ENCODE measurements around the gene DDX46.
A peak's percentile ranks its signal among the peaks of the same experiment; 100 is the strongest.
"Not testable (repeated sequence)": the region's sequence is repeated elsewhere in the genome, so short reads cannot be mapped to it uniquely, and the experiment has no call there.

Gene DDX46

DNA sequence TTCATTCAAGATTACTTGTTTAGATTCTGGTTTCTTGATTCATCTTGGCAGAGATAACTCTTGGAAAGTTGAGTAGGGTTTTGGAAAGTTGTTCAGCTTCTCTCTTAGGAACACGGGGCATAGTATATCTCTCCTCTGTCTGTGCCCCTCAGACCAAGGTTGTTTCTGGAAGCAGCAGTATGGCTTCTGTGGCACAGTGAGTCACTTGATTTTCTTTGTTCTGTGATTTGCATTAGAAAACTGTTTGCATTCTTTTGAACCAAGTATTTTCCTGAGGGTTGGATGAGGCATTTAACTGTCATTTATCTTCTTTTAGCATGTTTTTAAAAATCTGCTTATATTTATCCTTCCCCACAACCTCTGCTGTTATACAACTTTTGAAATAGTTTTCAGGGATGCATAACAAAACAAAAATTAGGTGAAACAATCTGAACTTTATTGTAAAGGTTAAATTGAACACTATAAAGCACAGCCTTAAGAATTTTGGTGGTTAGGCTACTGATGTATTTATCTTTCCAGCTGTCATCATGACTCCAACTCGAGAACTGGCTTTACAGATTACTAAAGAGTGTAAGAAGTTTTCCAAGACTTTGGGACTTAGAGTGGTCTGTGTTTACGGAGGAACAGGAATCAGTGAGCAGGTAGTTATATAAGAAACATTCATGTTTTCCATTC, 26.5 kb downstream of the DDX46 start:
- FAIRE-seq: no peak
- no peak for DNase-seq (ENCODE audit: insufficient read length, low spot score)

GRCh38 chr5:134787692-134788091, 29.1 kb downstream of the DDX46 start:
- FAIRE-seq (no peak), DNase-seq (ENCODE audit: insufficient read length, low spot score) (no peak)

- FAIRE-seq (no peak), DNase-seq (ENCODE audit: insufficient read length, low spot score) (no peak)
These were observed 33.0 kb downstream of the DDX46 start for GRCh38 chr5:134791580-134791979.

GRCh38 chr5:134792286-134792685, 33.7 kb downstream of the DDX46 start:
- FAIRE-seq (no peak), DNase-seq (ENCODE audit: insufficient read length, low spot score) (no peak)

GRCh38 chr5:134793111-134793510, 34.5 kb downstream of the DDX46 start:
- FAIRE-seq: no peak

DNA sequence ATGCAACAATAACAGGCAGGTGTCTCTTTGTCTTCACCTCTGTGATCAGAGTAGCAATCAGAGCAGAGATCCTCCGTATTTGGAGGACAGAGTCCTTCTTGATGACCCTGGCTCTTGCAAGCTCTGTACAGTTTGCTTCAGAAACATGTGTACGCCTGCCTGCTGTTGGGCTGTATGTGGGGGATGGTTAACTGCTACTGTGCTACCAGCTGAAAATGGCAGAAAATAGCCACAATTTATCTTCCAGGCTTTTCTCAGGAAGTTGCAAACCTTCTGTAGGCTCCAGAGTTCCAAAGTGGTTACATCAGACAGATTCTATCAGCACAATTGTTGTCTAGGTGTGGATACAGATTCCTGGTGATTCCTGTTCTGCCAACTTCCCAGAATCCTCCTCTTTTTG, 35.5 kb downstream of the DDX46 start:
- no peak for DNase-seq (ENCODE audit: insufficient read length, low spot score)
- no peak for FAIRE-seq

More at GRCh38 chr5:134793111-134793510, 34.5 kb downstream of the DDX46 start:
- no peak for DNase-seq (ENCODE audit: insufficient read length, low spot score)

DNA sequence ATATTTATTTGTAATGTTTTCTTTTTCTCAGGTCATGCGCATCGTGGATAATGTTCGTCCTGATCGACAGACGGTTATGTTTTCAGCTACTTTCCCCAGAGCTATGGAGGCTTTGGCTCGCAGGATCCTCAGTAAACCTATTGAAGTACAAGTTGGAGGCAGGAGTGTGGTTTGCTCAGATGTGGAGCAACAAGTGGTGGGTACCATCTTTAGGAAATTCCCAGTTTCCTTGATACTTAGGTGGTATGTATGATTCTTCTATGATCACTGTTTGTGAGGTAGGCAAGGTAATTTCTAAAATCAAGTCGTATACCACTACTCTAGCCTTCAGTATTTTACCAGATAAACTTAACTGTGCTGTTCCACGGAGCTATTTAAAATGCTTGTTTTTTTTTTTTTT, 36.2 kb downstream of the DDX46 start:
- DNase-seq (ENCODE audit: insufficient read length, low spot score): no peak
- peak; percentile 9 for FAIRE-seq

- FAIRE-seq (no peak), DNase-seq (ENCODE audit: insufficient read length, low spot score) (no peak)
These were observed 39.9 kb downstream of the DDX46 start for GRCh38 chr5:134798468-134798867.

DNA sequence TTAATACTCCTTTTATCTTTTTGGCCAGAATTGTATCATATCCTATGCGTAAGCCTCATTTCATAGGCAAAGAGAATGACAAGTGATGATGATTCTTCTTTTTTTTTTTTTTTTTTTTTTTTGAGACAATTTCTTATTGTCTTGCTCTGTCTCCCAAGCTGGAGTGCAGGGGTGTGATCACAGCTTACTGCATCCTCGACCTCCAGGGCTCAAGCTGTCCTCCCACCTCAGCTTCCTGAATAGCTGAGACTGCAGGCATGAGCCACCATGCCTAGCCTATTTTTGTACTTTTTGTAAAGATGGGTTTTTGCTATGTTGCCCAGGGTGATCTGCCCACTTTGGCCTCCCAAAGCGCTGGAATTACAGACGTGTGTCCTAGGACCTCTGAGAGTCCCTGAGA, 45.2 kb downstream of the DDX46 start:
- DNase-seq (ENCODE audit: insufficient read length, low spot score) (no peak), FAIRE-seq (no peak)

DNA sequence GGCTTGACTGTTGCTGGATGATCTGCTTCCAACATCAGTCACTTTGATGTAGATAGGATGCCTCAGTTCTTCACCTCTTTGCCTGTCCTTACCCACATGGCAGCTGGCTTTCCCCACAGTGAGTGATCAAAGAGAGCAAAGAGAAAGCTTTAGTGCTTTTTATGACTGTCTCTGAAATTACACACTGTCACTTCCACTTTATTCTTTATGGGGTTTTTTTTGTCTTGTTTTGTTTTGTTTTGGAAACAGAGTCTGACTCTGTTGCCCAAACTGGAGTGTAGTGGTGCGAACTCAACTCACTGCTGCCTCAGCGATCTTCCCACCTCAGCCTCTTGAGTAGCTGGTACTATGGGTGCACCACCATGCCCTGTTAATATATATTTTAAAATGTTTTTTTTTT, 54.8 kb downstream of the DDX46 start:
- no peak for DNase-seq (ENCODE audit: insufficient read length, low spot score)
- FAIRE-seq: no peak

GRCh38 chr5:134813827-134814226, 55.2 kb downstream of the DDX46 start:
- no peak for FAIRE-seq
- DNase-seq (ENCODE audit: insufficient read length, low spot score): no peak

DNA sequence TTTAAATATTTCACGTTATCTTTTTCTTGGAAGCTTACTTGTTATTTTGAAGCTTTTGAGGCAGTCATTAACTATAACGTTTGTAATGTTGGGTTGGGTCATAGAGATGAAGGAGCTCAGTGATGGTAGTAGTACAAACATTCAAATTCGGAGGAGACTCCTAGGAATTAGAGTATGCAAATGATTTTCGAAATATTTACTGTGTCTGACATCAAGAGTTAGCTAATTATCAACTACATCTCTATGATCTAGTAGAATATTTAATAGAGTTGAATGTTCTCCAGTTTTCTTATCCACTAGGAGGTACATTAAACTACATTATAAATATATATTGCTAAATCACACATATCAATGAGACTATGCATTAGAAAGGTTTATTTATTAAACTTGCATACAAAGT, 58.4 kb downstream of the DDX46 start:
- no peak for DNase-seq (ENCODE audit: insufficient read length, low spot score)
- no peak for FAIRE-seq

DNA sequence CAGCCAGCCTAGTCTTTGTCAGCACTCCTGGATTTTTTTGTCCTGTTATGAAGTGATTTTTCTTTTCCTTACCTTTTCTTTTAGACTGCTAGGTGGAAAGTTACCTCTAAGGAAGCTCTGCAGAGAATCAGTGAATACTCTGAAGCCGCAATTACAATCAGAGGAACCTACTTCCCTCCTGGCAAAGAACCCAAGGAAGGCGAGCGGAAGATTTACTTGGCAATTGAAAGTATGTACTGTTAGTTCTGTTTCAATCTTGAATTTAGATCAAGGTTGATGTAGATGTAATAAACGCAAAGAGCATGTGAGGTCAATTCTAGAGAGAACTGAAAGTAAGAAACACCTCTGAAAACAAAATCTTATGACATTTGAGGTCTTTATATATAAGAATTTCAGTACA, 60.2 kb downstream of the DDX46 start:
- DNase-seq (ENCODE audit: insufficient read length, low spot score) (no peak), FAIRE-seq (no peak)

DNA sequence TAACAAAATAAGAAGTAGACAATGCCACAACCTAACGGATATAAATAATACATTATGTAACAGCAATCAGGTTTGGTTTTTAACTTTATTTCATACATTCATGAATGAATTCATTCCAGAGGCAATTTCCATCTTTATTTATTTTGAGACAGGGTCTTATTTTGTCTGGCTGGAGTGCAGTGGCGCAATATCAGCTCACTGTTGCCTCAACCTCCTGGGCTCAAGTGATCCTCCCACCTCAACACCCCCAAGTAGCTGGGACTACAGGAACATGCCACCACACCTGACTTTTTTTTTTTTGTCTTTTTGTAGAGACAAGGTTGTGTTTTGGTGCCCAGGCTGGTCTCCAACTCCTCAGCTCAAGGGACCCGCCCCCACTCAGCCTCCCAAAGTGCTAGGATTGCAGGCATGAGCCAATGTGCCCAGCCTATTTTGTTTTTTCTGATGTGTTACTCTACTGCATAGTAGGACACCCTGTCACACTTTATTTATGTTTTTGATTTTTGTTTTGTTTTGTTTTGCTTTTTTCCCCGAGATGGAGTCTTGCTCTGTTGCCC, 60.9 kb downstream of the DDX46 start:
- DNase-seq (ENCODE audit: insufficient read length, low spot score) (no peak), FAIRE-seq (no peak)

DNA sequence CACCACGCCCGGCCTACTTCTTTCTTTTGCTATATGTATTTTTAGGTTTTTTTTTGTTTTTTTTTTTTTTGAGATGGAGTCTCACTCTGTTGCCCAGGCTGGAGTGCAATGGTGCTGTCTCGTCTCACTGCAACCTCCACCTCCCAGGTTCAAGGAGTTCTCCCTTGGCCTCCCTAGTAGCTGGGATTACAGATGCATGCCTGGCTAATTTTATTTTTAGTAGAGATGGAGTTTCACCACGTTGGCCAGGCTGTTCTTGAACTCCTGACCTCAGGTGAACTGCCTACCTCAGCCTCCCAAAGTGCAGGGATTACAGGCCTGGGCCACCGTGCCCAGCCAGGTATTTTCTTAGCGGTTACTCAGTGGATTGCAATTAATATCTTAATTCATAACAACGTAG, 63.3 kb downstream of the DDX46 start:
- FAIRE-seq: no peak

DNA sequence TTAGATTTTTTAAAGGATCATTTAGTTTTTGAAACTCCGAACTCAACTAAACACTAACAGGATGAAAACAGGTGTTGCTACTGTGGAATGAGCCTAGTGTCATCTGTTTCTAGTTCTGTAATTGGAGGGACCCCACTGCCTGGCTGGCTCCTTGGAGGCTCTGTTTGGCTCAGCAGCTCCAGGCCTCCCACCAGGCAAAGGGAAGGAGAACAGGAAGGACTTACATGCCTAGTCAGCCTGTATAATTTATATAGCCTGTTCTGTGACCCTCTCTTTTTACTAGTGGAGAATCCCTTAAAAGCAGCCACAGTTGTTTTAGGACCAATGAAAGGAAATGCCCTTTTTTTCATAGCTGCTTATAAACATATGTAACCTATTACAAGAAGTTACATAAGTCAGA, 66.1 kb downstream of the DDX46 start:
- DNase-seq (ENCODE audit: insufficient read length, low spot score): no peak
- FAIRE-seq: no peak

More for the DNA sequence above, 63.3 kb downstream of the DDX46 start:
- DNase-seq (ENCODE audit: insufficient read length, low spot score): no peak

GRCh38 chr5:134825212-134825611, 66.6 kb downstream of the DDX46 start:
- DNase-seq (ENCODE audit: insufficient read length, low spot score) (no peak), FAIRE-seq (no peak)

- no peak for DNase-seq (ENCODE audit: insufficient read length, low spot score)
- FAIRE-seq: no peak
These were observed 74.9 kb downstream of the DDX46 start for GRCh38 chr5:134833340-134834032.

GRCh38 chr5:134835623-134836022, 77.0 kb downstream of the DDX46 start:
- DNase-seq (ENCODE audit: insufficient read length, low spot score) (no peak), FAIRE-seq (no peak)

DNA sequence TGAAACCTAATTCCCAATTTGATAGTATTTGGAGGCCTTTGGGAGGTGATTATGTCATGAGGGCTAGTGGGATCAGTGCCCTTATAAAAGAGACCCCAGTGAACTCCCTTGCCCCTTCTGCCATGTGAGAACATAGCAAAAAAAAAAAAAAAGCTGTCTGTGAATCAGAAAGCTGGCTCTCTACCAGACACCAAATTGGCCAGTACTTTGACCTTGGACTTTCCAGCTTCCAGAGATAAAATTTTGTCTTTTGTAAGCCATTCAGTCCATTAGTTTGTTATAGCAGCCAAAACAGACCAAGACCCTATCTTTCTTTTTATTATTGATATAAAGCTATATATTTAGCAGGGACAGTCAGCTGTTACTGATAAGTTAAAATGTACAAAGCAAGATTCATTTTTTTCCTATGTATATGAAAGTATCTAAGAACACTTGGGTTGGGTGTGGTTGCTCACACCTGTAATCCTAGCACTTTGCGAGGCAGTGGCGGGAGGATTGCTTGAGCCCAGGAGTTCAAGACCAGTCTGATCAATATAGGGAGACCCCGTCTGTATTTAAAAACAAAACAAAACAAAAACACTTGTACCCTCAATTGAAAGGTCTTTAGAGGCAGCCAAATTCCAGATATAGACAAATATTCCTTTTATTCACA, 79.1 kb downstream of the DDX46 start:
- no peak for DNase-seq (ENCODE audit: insufficient read length, low spot score)
- FAIRE-seq: no peak

- DNase-seq (ENCODE audit: insufficient read length, low spot score); FAIRE-seq: not testable (repeated sequence)
These were observed 79.8 kb downstream of the DDX46 start for GRCh38 chr5:134838361-134838760.

GRCh38 chr5:134840811-134841210, 82.2 kb downstream of the DDX46 start:
- DNase-seq (ENCODE audit: insufficient read length, low spot score) (no peak), FAIRE-seq (no peak)

All from HTR-8/SVneo (cell line).